MM.1S (cell line): ENCODE measurements around the gene EZH2.

Source experiments
- DNase-seq: peaks from one replicate; pipeline ENCODE4 v3.0.0-alpha.2; 2015
- H2AFZ ChIP-seq: fragments of 300-600 bp; sonication (generic); 2 replicates; pipeline ENCODE4 v1.6.0; 2016; ENCODE audit warnings: antibody characterized with exemption, low read length
- H3F3A ChIP-seq: fragments of 300-600 bp; sonication (generic); 2 replicates; pipeline ENCODE4 v1.6.1; 2016; ENCODE audit warnings: mild to moderate bottlenecking, antibody characterized with exemption, low read length, moderate library complexity, mixed read lengths; ENCODE audit not compliant: insufficient read depth
- H3K27ac ChIP-seq: fragments of 300-600 bp; sonication (generic); 2 replicates; pipeline ENCODE4 v1.5.1; 2016; ENCODE audit warnings: mild to moderate bottlenecking, low read length
- H3K27me3 ChIP-seq: fragments of 300-600 bp; sonication (generic); replicated peaks from 2 replicates; pipeline ENCODE4 v1.6.0; 2016; ENCODE audit warnings: low read length; ENCODE audit not compliant: insufficient read depth
- H3K36me3 ChIP-seq: fragments of 300-600 bp; sonication (generic); replicated peaks from 2 replicates; pipeline ENCODE4 v1.6.1; 2016; ENCODE audit warnings: mild to moderate bottlenecking, low read length, mixed read lengths; ENCODE audit not compliant: insufficient read depth
- H3K4me1 ChIP-seq: fragments of 300-600 bp; sonication (generic); 2 replicates; pipeline ENCODE4 v1.6.1; 2016; ENCODE audit warnings: low read length, mixed read lengths
- H3K4me2 ChIP-seq: fragments of 300-600 bp; sonication (generic); 2 replicates; pipeline ENCODE4 v1.6.0; 2016; ENCODE audit warnings: low read depth, low read length
- H3K4me3 ChIP-seq: fragments of 300-600 bp; sonication (generic); 2 replicates; pipeline ENCODE4 v1.5.1; 2016; ENCODE audit warnings: low read length, mixed read lengths
- H3K79me2 ChIP-seq: fragments of 300-600 bp; sonication (generic); 2 replicates; pipeline ENCODE4 v1.6.1; 2016; ENCODE audit warnings: mixed run types, low read length, mixed read lengths
- H3K9ac ChIP-seq: fragments of 300-600 bp; sonication (generic); 2 replicates; pipeline ENCODE4 v1.6.1; 2016; ENCODE audit warnings: low read length, mixed read lengths
- H3K9me2 ChIP-seq: fragments of 300-600 bp; sonication (generic); replicated peaks from 2 replicates; pipeline ENCODE4 v1.6.1; 2016; ENCODE audit warnings: mild to moderate bottlenecking, low read length, mixed read lengths; ENCODE audit not compliant: insufficient read depth
- H3K9me3 ChIP-seq: fragments of 300-600 bp; sonication (generic); replicated peaks from 2 replicates; pipeline ENCODE4 v1.6.1; 2016; ENCODE audit warnings: mild to moderate bottlenecking, low read length, mixed read lengths; ENCODE audit not compliant: insufficient read depth
- H4K20me1 ChIP-seq: fragments of 300-600 bp; sonication (generic); 2 replicates; pipeline ENCODE4 v1.6.1; 2016; ENCODE audit warnings: mild to moderate bottlenecking, low read length, moderate library complexity, mixed read lengths; ENCODE audit not compliant: insufficient read depth
- CTCF ChIP-seq: fragments of 300-600 bp; sonication (generic); IDR thresholded peaks from 2 replicates; pipeline ENCODE4 v1.5.1; 2016; ENCODE audit warnings: antibody characterized with exemption, low read length, mixed read lengths
- EZH2 ChIP-seq: fragments of 300-600 bp; sonication (generic); optimal IDR thresholded peaks from 2 replicates; pipeline ENCODE3; 2017; ENCODE audit warnings: low read depth, mild to moderate bottlenecking, antibody characterized with exemption, low read length, mixed read lengths
- EZH2phosphoT487 ChIP-seq: fragments of 300-600 bp; sonication (generic); IDR thresholded peaks from 2 replicates; pipeline ENCODE4 v1.6.1; 2018; ENCODE audit warnings: antibody characterized with exemption, low read length

Gene EZH2

GRCh38 chr7:148803094-148803493 lies 81.0 kb downstream of the EZH2 start:
- no peak overlapping the region for H3K4me3 ChIP-seq
- no peak for DNase-seq
- H3K27ac ChIP-seq, result no peak overlapping the region
- no peaks in the 10 kb centered on the region for H3K9me2 ChIP-seq
- H3K9me3 ChIP-seq, result no peaks in the 10 kb centered on the region
- no peaks in the 10 kb centered on the region for H4K20me1 ChIP-seq
- H3K4me2 ChIP-seq, result no peak overlapping the region
- H3K27me3 ChIP-seq, result no peaks in the 10 kb centered on the region
- H3K9ac ChIP-seq, result no peak overlapping the region
- peaks cover 29% of the 10 kb centered on the region for H3K36me3 ChIP-seq
- TF ChIP-seq CTCF, result no peak
- no peak for TF ChIP-seq EZH2
- no peak for TF ChIP-seq EZH2phosphoT487
- H3F3A ChIP-seq, result peaks cover 32% of the 10 kb centered on the region
- H2AFZ ChIP-seq, result no peak overlapping the region
- no peaks in the 10 kb centered on the region for H3K79me2 ChIP-seq
- no peaks in the 10 kb centered on the region for H3K4me1 ChIP-seq

GRCh38 chr7:148802101-148802493 lies 82.0 kb downstream of the EZH2 start:
- Histone ChIP-seq H3K9ac (no peak overlapping the region), H3K4me1 (no peaks in the 10 kb centered on the region), H4K20me1 (no peaks in the 10 kb centered on the region), H3K4me2 (no peak overlapping the region), H3F3A (peaks cover 35% of the 10 kb centered on the region), H3K27me3 (no peaks in the 10 kb centered on the region), H3K27ac (no peak overlapping the region), H3K9me2 (no peaks in the 10 kb centered on the region), H2AFZ (no peak overlapping the region), H3K4me3 (no peak overlapping the region), H3K36me3 (peaks cover 39% of the 10 kb centered on the region), H3K79me2 (peaks cover 7% of the 10 kb centered on the region; the same call in 1 of the 2 replicates), H3K9me3 (no peaks in the 10 kb centered on the region)
- TF ChIP-seq EZH2 (no peak), EZH2phosphoT487 (no peak), CTCF (no peak)
- DNase-seq, result no peak

- Histone ChIP-seq H2AFZ (no peak overlapping the region), H3K4me1 (no peaks in the 10 kb centered on the region), H3K27ac (no peak overlapping the region), H3K36me3 (peaks cover 47% of the 10 kb centered on the region), H3K79me2 (peaks cover 20% of the 10 kb centered on the region), H3K4me3 (no peak overlapping the region), H3K9ac (no peak overlapping the region), H3K27me3 (no peaks in the 10 kb centered on the region), H3K4me2 (no peak overlapping the region), H3F3A (peaks cover 36% of the 10 kb centered on the region), H3K9me2 (no peaks in the 10 kb centered on the region), H3K9me3 (no peaks in the 10 kb centered on the region), H4K20me1 (no peaks in the 10 kb centered on the region)
- DNase-seq, result no peak
- no peak for TF ChIP-seq CTCF
- no peak for TF ChIP-seq EZH2phosphoT487
- TF ChIP-seq EZH2, result no peak
Measured at GRCh38 chr7:148800677-148801076, 83.4 kb downstream of the EZH2 start.
